Ishikawa (cell line): ENCODE results near the gene RNF157.
A peak's percentile ranks its signal among the peaks of the same experiment; 100 is the strongest.

ENCODE experiments used
- CREB1 ChIP-seq: IDR thresholded peaks from 2 replicates; pipeline ENCODE4 v1.6.1; 2012; ENCODE audit warnings: low read depth
- EGR1 ChIP-seq: IDR thresholded peaks from 2 replicates; pipeline ENCODE4 v1.6.1; 2012
- EP300 ChIP-seq: IDR thresholded peaks from 2 replicates; pipeline ENCODE4 v1.6.1; 2012; ENCODE audit warnings: borderline replicate concordance
- NFIC ChIP-seq: IDR thresholded peaks from 2 replicates; pipeline ENCODE4 v1.6.1; 2012
- RAD21 ChIP-seq: IDR thresholded peaks from 2 replicates; pipeline ENCODE4 v1.6.1; 2012; ENCODE audit warnings: low read depth
- TAF1 ChIP-seq: IDR thresholded peaks from 2 replicates; pipeline ENCODE4 v1.6.1; 2012; ENCODE audit warnings: low read depth, mild to moderate bottlenecking
- TEAD4 ChIP-seq: IDR thresholded peaks from 2 replicates; pipeline ENCODE4 v1.6.1; 2012
- ZBTB7A ChIP-seq: IDR thresholded peaks from 2 replicates; pipeline ENCODE4 v1.6.1; 2012; ENCODE audit warnings: low read depth
- TF ChIP-seq, protein P1 (sequence below): IDR thresholded peaks from 2 replicates; pipeline ENCODE4 v1.6.1; 2012

DNA sequence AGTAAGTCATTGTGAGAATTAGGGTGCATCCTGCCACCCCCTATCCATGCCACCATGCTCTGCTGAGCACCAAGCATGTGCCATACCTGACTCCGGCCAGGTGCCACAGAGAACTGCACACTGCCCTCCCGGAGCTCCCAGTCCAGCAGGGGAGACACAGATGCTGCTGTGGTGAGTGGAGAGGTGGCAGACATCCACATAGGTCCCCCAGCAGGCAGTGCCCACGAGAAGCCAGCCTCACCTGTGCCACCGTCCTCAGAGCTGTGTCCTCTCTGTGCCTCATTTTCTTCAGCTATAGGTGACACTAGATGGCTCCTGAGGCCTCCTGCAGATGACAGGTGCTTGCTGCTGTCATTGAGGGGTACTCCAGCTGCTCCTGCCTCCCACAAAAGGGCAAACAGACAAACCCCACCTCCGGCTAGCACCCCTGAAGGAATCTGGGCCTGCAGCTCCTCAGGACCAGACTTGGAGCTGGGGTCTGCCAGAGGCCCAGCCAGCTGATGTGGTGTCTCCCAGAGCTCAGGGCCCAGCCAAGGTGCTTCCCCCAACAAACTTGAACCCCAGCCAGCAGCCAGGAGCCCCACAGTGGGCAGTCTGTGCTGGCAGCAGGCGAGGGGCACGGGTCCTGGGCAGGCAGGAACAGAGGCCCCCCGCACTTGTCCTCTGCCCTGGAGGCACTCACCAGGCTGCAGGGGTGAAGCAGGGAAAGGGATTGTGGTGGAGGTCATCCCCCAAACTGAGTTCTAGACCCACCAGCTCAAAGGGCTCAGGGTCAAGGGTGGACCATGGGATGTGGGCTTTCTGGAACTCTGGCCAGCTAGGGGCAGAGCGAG lies 116.3 kb downstream of the RNF157 start:
- TF ChIP-seq EP300, result no peak
- TF ChIP-seq TEAD4, result no peak
- peak; percentile 31; the same call in 1 of the 2 replicates for TF ChIP-seq RAD21
- no peak for TF ChIP-seq EGR1
- TF ChIP-seq, protein P1, sequence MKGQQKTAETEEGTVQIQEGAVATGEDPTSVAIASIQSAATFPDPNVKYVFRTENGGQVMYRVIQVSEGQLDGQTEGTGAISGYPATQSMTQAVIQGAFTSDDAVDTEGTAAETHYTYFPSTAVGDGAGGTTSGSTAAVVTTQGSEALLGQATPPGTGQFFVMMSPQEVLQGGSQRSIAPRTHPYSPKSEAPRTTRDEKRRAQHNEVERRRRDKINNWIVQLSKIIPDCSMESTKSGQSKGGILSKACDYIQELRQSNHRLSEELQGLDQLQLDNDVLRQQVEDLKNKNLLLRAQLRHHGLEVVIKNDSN, result no peak
- no peak for TF ChIP-seq TAF1
- no peak for TF ChIP-seq NFIC
- TF ChIP-seq CREB1, result no peak
- no peak for TF ChIP-seq ZBTB7A
